ACC112 (cell line): ENCODE results near the gene CHMP6.

Experiments used
- H2AFZ ChIP-seq: fragments of 200-600 bp; sonication (generic); one replicate; pipeline ENCODE4 v1.6.0; 2017; ENCODE audit warnings: antibody characterized with exemption, low read length; ENCODE audit not compliant: unreplicated experiment
- H3K27ac ChIP-seq: fragments of 200-600 bp; sonication (generic); 2 replicates; pipeline ENCODE4 v1.5.1; 2014; ENCODE audit warnings: low read depth, mild to moderate bottlenecking, antibody characterized with exemption, low read length, moderate library complexity
- H3K27me3 ChIP-seq: fragments of 200-600 bp; sonication (generic); 2 replicates; pipeline ENCODE4 v1.6.1; 2014; ENCODE audit warnings: mild to moderate bottlenecking, antibody characterized with exemption, low read length, moderate library complexity, mixed read lengths; ENCODE audit not compliant: insufficient read depth
- H3K36me3 ChIP-seq: fragments of 200-600 bp; sonication (generic); 2 replicates; pipeline ENCODE4 v1.6.1; 2016; ENCODE audit warnings: mild to moderate bottlenecking, antibody characterized with exemption, low read length, moderate library complexity, mixed read lengths; ENCODE audit not compliant: insufficient read depth
- H3K4me1 ChIP-seq: fragments of 200-600 bp; sonication (generic); one replicate; pipeline ENCODE4 v1.6.1; 2016; ENCODE audit warnings: low read length, mixed read lengths; ENCODE audit not compliant: insufficient read depth, unreplicated experiment, control insufficient read depth
- H3K4me3 ChIP-seq: fragments of 200-600 bp; sonication (generic); 2 replicates; pipeline ENCODE4 v1.5.1; 2014; ENCODE audit warnings: mild to moderate bottlenecking, low read depth, low read length
- H3K79me2 ChIP-seq: fragments of 200-600 bp; sonication (generic); one replicate; pipeline ENCODE4 v1.6.0; 2016; ENCODE audit warnings: low read length; ENCODE audit not compliant: control insufficient read depth, unreplicated experiment, insufficient read depth

The CHMP6 gene

DNA sequence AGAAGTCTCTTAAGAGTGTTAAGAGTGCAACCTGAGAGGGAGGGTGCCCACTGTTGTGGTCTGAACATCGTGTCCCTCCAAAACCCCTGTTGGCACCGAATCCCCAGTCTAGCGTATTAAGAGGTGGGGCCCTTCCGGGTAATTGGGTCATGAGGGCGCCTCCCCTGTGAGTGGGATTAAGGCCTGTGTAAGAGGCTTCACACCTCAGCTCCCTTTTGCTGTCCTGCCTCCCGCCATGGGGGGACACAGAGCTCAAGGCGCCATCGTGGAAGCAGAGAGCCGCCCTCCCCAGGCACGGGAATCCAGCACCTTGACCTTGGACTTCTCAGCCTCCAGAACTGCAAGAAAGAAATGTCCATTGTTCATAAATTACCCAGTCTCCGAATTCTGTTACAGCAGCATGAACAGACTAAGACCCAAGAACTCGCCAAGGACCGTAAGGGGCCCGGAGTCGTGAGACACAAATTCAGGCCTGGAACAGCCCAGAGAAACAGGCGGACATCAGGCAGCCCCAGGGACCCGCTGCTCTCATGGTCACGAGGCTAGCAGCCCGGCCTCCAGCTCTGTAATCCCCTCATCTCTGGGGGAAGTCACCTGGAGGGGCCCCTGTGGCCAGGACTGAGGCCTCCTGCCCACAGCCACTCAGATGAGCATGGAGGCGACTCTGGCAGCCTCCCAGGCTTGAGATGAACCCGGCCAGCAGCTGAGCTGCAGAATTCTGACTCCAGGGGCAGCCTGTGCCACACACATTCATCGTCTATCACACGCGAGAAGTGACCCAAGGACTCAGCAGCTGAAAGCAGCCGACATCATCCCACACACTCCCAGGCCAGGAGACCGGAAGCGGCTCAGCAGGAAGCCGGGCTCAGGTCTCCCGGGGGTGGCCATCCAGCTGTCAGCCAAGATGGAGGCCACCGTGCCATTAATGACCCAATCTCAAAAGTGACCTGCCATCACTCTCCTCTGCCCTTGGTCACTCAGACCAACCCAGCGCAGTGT lies 12.8 kb upstream of the CHMP6 start:
- Histone ChIP-seq H3K27me3 (no peaks in the 10 kb centered on the region), H3K27ac (no peak overlapping the region), H3K36me3 (no peaks in the 10 kb centered on the region), H3K4me1 (peaks cover 5% of the 10 kb centered on the region), H3K79me2 (no peaks in the 10 kb centered on the region), H2AFZ (no peak overlapping the region), H3K4me3 (no peak overlapping the region)

DNA sequence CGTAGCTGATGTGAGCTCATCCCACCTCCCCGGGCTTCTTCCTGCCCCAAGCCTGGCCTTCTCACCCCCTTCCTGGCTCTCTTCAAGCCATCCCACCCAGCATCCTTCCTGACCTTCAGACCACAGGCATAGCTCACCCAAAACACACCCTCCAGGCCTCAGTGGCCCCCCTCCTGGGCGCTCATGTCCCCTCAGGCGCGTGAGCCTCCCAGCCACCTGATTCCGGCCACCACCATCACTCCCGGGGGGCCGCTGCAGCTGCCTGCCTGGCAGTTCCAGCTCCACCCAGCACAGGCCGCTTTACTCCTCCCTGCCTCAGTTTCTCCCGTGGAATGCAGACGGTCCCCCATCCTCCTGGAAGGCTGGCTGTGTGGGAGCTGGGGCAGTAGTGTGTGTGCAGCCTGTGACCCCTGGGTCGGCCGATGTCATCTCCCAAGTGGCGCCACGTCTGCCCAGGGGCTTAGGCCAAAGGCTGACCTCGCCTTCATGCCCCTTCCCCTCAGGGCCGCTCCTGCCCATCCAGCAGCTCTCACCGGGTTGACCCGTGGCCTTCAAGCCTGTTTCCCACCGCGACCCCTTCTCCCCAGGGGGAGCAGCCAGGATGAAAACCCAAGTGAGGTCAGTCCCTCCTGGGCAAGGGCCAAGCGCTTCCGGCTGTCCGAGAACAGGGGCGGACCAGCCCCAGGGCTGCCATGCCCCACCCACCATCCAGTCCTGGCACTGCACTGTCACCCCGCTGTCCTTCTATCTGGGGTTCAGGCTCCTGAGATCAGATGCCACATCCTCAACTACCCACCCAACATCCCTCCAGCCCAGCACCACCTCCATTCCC lies 11.9 kb upstream of the CHMP6 start:
- Histone ChIP-seq H3K4me3 (no peak overlapping the region), H3K27me3 (no peaks in the 10 kb centered on the region), H2AFZ (no peak overlapping the region), H3K36me3 (no peaks in the 10 kb centered on the region), H3K79me2 (no peaks in the 10 kb centered on the region), H3K27ac (no peak overlapping the region), H3K4me1 (peaks cover 7% of the 10 kb centered on the region)

DNA sequence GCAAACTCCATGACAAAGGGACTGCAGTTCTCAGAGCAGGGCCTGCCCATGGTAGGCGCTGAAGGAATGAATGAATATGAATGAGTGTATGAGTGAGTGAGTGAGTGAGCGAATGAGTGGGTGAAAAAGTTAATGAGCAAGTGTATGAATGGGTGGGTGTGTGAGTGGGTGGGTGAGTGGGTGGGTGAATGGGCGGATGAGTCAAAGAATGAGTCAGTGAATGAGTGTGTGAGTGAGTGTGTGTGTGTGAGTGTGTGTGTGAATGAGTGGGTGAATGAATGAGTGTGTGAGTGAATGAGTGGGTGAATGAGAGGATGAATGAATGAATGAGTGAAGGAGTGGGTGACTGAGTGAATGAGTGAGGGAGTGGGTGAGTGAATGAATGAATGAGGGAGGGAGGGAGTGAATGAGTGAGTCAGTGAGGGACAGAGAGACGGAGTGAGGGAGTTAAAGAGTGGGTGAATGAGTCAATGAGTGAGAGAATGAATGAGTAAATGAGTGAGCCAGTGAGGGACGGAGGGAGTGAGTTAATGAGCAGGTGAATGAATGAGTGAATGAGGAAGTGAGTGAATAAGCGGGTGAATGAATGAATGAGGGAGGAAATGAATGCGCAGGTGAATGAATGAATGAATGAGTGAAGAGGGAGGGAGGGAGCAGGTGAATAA lies 11.1 kb upstream of the CHMP6 start:
- Histone ChIP-seq H3K4me3 (peak overlapping the region; percentile 29; the same call in 1 of the 2 replicates), H3K79me2 (no peaks in the 10 kb centered on the region), H3K27ac (no peak overlapping the region), H3K4me1 (peaks cover 10% of the 10 kb centered on the region), H2AFZ (no peak overlapping the region), H3K36me3 (no peaks in the 10 kb centered on the region), H3K27me3 (no peaks in the 10 kb centered on the region)

DNA sequence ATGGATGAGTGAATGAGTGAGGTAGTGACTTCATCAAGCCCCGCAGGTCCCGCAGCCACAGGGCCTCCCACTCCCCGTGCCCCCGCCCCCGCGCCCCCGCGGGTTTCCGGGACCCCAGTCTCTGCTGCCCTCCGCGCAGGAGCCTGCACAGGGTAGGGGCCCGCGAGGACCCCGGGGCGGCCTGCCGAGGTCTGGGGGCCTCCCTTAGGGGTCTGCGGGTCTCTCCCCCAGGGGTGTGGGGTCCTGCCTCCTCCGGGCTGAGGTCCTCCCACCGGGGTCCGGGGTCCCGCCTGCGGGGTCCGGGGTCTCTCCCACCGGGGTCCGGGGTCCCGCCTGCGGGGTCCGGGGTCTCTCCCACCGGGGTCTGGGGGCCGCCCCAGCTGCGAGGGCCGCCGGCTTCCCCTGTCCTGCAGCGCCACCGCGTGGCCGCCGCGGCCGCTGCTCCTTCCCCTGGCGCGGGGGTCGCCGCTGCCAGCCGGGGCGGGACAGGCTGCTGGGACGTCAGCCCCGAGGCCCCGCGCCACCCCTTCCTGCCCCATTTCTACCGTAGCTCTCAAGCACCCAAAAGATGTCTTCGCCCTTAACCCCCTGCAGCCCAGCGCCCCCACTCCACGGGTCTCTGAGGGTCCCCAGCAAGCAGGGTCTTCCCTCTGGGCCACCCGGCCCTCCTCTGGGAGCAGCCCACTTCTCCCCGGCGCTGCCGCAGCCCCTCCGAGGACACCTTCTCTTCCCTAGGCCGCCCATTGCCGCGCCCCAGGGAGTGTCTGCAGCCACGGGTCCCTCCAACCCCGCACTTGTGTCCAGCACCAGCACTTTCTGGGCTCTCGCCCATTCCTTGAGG lies 10.4 kb upstream of the CHMP6 start:
- Histone ChIP-seq H3K79me2 (no peaks in the 10 kb centered on the region), H3K36me3 (no peaks in the 10 kb centered on the region), H3K4me3 (peak overlapping the region; percentile 29; the same call in 1 of the 2 replicates), H2AFZ (no peak overlapping the region), H3K27me3 (no peaks in the 10 kb centered on the region), H3K4me1 (peaks cover 10% of the 10 kb centered on the region), H3K27ac (no peak overlapping the region)

DNA sequence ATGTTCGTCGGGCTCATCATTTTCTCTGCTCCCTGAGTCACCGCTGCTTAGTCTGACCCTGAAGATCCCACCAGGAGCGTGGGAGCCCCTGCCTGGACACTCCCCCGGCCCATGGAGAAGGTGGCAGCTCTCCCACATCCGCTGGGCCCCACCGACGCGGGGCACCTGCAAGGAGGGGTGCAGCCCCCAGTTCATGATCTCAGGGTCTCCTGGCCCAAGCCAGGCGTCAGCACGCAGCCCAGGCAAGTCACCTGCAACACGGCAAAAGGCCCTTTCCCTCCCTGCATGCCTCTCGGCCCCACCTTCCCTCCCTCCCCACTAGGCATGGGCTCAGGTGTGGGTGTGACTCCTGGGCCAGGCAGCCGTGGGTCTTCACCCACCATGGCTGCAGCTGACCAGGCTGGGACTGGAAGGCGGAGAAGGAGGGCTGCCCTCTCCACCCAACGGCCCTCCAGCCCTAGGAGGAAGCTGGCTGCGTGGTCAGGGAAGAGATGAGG lies 9.7 kb upstream of the CHMP6 start:
- Histone ChIP-seq H3K4me3 (no peak overlapping the region), H3K27ac (no peak overlapping the region), H2AFZ (no peak overlapping the region), H3K27me3 (no peaks in the 10 kb centered on the region), H3K79me2 (no peaks in the 10 kb centered on the region), H3K36me3 (no peaks in the 10 kb centered on the region), H3K4me1 (peaks cover 10% of the 10 kb centered on the region)

DNA sequence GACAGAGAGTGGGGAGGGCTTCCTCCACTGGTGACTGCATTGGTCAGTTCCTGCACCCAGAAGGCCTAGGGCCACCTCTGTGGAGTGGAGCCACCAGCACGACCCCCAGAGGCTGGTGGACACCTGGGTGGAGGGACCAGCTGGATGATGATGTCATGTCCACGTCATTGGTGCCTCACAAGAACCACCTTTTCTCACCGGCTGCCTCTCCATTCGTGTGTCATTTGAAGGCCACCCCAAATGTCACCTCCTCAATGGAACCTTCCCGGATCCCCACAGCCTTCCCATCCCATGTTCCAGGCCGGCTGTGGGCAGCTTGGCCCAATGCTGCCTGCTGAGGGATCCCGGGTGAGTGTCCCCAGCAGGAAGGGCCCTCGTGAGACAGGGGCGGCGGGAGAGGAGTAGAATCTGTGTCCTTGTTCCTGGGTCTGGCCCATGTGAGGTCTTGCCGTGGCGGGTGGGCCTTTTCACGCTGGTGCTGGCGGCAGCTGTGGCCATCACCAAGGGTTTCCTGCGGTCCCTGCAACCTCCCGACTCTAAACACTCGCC lies 9.1 kb upstream of the CHMP6 start:
- Histone ChIP-seq H3K79me2 (no peaks in the 10 kb centered on the region), H2AFZ (no peak overlapping the region), H3K4me3 (no peak overlapping the region), H3K4me1 (peaks cover 10% of the 10 kb centered on the region), H3K36me3 (no peaks in the 10 kb centered on the region), H3K27ac (no peak overlapping the region), H3K27me3 (no peaks in the 10 kb centered on the region)

DNA sequence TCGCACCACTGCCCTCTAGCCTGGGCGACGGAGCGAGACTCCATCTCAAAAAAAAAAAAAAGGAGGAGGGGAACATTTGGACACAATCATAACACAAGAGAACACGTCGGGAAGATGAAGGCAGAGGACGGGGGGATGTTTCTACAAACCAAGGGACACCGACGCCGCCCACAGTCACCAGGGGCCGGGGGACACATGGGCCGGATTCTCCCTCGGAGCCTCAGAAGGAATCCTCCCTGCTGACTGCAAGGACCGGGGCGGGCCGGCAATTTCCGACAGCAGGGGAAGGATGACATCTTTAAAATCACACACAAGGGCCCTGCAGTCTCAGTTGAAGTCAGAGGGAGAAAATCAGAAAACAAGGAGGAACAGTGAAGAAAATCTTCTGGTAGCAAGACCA lies 8.1 kb upstream of the CHMP6 start:
- Histone ChIP-seq H3K36me3 (no peaks in the 10 kb centered on the region), H2AFZ (no peak overlapping the region), H3K27me3 (no peaks in the 10 kb centered on the region), H3K4me1 (peaks cover 10% of the 10 kb centered on the region), H3K27ac (no peak overlapping the region), H3K4me3 (no peak overlapping the region), H3K79me2 (no peaks in the 10 kb centered on the region)

DNA sequence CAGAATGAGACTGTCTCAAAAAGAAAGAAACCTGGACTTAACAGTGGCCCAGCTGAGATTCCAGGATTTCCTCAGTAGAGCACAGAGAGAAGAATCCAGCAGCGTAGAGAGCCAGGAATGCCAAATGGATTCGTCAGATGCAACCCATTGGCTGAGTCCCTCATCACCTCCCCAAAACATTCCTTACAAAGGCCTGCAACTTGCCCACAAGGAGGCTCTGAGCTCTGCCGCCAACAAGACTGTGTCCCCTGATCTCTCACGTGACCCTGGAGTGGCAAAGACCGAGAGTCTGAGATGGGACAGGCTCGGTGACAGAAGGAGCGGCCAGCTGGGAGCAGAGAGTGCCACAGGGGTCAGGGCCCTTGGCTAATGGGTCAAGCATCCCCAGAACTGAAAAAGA lies 6.9 kb upstream of the CHMP6 start:
- H3K79me2 ChIP-seq = no peaks in the 10 kb centered on the region
- peaks cover 16% of the 10 kb centered on the region for H3K4me1 ChIP-seq
- H3K27ac ChIP-seq = no peak overlapping the region
- H2AFZ ChIP-seq = peak overlapping the region; percentile 31
- no peak overlapping the region for H3K4me3 ChIP-seq
- no peaks in the 10 kb centered on the region for H3K27me3 ChIP-seq
- H3K36me3 ChIP-seq = no peaks in the 10 kb centered on the region

DNA sequence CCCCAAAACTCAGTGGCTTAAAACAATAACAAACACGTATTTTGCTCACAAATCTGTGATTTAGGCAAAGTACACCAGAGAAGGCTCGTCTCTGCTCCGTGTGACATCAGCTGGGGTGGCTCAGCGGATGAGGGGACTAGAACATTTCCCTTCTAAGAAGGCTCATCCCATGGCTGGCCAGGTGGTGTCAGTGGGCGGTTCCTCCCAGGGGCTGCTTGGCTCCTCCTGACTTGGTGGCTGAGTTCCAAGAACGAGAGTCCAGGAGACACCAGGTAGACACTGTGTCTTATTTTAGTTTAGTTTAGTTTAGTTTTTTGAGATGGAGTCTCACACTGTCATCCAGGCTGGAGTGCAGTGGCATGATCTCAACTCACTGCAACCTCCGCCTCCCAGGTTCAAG lies 5.6 kb upstream of the CHMP6 start:
- Histone ChIP-seq H3K27ac (no peak overlapping the region), H3K4me3 (no peak overlapping the region), H3K79me2 (no peaks in the 10 kb centered on the region), H3K36me3 (no peaks in the 10 kb centered on the region), H2AFZ (no peak overlapping the region), H3K27me3 (no peaks in the 10 kb centered on the region), H3K4me1 (peaks cover 12% of the 10 kb centered on the region)
